ENCODE measurements around the gene SLC45A3.
"Not testable (repeated sequence)": the region's sequence is repeated elsewhere in the genome, so short reads cannot be mapped to it uniquely, and the experiment has no call there.

The SLC45A3 gene

GRCh38 chr1:205637854-205638468 is 42.3 kb downstream of the SLC45A3 start:
- no peak for DNase-seq (ENCODE audit: low read depth, low spot score)

GRCh38 chr1:205636732-205637131 is 43.6 kb downstream of the SLC45A3 start:
- no peak for DNase-seq (ENCODE audit: low read depth, low spot score)

- DNase-seq (ENCODE audit: low read depth, low spot score) = not testable (repeated sequence)
Observed at GRCh38 chr1:205636138-205636530, 44.2 kb downstream of the SLC45A3 start.

- DNase-seq (ENCODE audit: low read depth, low spot score) = no peak
Observed at GRCh38 chr1:205633421-205633976, 46.8 kb downstream of the SLC45A3 start.

- no peak for DNase-seq (ENCODE audit: low read depth, low spot score)
Observed at GRCh38 chr1:205632669-205633169, 47.6 kb downstream of the SLC45A3 start.

- DNase-seq (ENCODE audit: low read depth, low spot score) = peak; percentile 98
Observed at GRCh38 chr1:205631768-205632668, 48.3 kb downstream of the SLC45A3 start, which contains the start of gene ELK4. Gene ELK4 (minus strand): TSS chr1:205632011. CDS start chr1:205623882, 8,129 bp downstream.

- DNase-seq (ENCODE audit: low read depth, low spot score) = peak; percentile 89
Observed at GRCh38 chr1:205631010-205631767, 49.1 kb downstream of the SLC45A3 start.

GRCh38 chr1:205630651-205631009 is 49.7 kb downstream of the SLC45A3 start:
- no peak for DNase-seq (ENCODE audit: low read depth, low spot score)

GRCh38 chr1:205630241-205630640 is 50.1 kb downstream of the SLC45A3 start:
- DNase-seq (ENCODE audit: low read depth, low spot score) = no peak

- no peak for DNase-seq (ENCODE audit: low read depth, low spot score)
Observed at GRCh38 chr1:205629751-205630150, 50.6 kb downstream of the SLC45A3 start.

- DNase-seq (ENCODE audit: low read depth, low spot score) = no peak
Observed at GRCh38 chr1:205627956-205628355, 52.4 kb downstream of the SLC45A3 start.

GRCh38 chr1:205626216-205626615 is 54.1 kb downstream of the SLC45A3 start:
- no peak for DNase-seq (ENCODE audit: low read depth, low spot score)

- DNase-seq (ENCODE audit: low read depth, low spot score) = no peak
Observed at GRCh38 chr1:205623646-205624045, 56.7 kb downstream of the SLC45A3 start.

GRCh38 chr1:205620269-205620668 is 60.0 kb downstream of the SLC45A3 start:
- no peak for DNase-seq (ENCODE audit: low read depth, low spot score)

GRCh38 chr1:205619376-205619775 is 60.9 kb downstream of the SLC45A3 start:
- no peak for DNase-seq (ENCODE audit: low read depth, low spot score)

GRCh38 chr1:205616563-205617293 is 63.6 kb downstream of the SLC45A3 start:
- no peak for DNase-seq (ENCODE audit: low read depth, low spot score)

GRCh38 chr1:205615789-205616188 is 64.5 kb downstream of the SLC45A3 start:
- no peak for DNase-seq (ENCODE audit: low read depth, low spot score)

- no peak for DNase-seq (ENCODE audit: low read depth, low spot score)
Observed at GRCh38 chr1:205613854-205614412, 66.4 kb downstream of the SLC45A3 start.

GRCh38 chr1:205612556-205612955 is 67.8 kb downstream of the SLC45A3 start:
- no peak for DNase-seq (ENCODE audit: low read depth, low spot score)

- no peak for DNase-seq (ENCODE audit: low read depth, low spot score)
Observed at GRCh38 chr1:205612104-205612503, 68.2 kb downstream of the SLC45A3 start.
